HG02610 (cell line): ENCODE results near the gene OR2W1.

Experiments used
- ATAC-seq: cut with Tn5 transposase; IDR thresholded peaks from one replicate; pipeline ENCODE4 v1.9.1; 2021; ENCODE audit warnings: mild to moderate bottlenecking, moderate library complexity; ENCODE audit not compliant: unreplicated experiment

Gene OR2W1, protein sequence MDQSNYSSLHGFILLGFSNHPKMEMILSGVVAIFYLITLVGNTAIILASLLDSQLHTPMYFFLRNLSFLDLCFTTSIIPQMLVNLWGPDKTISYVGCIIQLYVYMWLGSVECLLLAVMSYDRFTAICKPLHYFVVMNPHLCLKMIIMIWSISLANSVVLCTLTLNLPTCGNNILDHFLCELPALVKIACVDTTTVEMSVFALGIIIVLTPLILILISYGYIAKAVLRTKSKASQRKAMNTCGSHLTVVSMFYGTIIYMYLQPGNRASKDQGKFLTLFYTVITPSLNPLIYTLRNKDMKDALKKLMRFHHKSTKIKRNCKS

DNA sequence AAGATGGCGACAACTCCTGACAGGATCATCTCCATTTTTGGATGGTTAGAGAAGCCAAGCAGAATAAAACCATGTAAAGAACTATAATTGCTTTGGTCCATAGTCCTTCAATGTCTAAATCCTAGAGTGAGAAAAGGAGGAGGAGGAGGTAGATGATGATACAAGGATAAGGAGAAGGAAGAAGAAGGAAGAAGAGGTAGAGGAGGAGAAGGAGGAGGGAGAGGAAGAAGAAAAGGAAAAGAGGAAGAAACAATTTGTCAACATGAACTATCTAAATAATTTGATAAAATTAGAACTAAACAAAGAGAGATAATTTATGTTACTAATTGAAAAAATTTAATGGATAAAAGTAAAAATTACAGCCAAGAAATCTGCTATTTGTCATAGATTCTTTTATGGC, at the start of gene OR2W1:
TSS of gene OR2W1 (minus strand) at position 101 of the 400 bp plus-strand sequence. CDS start at position 101, 0 bp downstream.
- ATAC-seq, result no peak

DNA sequence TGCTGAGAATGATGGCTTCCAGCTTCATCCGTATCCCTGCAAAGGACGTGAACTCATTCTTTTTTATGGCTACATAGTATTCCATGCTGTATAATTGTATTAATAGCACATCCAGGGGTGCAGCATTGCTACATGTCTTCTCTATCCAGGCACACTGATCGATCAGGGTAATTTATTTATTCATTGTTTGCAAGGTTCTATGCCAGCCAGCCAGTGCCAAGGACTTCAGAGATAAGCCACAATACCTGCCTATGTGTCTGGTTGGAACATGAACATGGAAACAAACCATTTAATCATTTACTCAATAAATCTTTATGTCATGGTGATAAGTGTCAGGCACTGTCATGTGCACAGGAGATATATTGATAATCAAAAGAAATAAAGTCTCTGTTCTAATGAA, 48.0 kb upstream of the OR2W1 start:
- no peak for ATAC-seq

DNA sequence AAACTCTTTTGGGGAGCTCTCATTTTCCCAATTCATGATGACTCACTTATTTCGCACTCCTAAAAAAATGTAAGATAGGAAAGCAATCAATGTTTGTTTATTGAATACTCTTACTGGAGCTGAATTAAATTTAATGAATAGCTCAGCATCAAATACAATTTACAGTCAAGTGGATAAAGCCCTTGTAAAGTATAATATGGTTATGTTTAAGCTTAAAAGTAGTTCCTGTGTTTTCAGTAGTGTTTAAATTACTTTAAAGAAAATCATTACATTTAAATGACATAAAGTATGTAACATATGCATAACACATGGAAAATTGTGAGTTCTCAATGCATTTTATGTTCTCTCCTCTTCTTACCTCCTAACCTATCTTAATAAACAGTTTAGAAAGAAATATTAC, 42.2 kb upstream of the OR2W1 start, which contains the start of gene OR2B3:
TSS of gene OR2B3 (minus strand) at position 101 of the 400 bp plus-strand sequence. CDS start at position 36, 65 bp downstream.
- ATAC-seq, result no peak

DNA sequence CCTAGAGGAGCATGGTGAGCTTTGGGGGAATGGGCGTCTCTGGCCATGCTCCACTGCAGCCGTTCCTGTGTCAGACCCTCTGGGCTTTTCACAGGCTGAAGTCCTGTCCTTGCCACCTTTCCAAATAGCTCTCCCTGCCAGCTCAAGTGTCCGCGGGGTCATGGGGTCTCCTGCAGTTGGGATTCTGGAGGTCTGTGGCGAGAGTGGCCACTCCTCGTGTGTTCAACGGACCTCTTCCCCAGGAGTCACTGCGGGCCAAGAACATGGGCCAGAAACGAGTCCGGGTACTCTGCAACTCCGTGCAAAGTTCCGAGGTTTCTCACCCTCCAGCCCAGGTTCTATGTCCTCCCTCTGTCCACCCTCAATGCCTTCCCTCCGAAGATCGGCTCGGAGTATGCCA, 37.5 kb upstream of the OR2W1 start:
- no peak for ATAC-seq

DNA sequence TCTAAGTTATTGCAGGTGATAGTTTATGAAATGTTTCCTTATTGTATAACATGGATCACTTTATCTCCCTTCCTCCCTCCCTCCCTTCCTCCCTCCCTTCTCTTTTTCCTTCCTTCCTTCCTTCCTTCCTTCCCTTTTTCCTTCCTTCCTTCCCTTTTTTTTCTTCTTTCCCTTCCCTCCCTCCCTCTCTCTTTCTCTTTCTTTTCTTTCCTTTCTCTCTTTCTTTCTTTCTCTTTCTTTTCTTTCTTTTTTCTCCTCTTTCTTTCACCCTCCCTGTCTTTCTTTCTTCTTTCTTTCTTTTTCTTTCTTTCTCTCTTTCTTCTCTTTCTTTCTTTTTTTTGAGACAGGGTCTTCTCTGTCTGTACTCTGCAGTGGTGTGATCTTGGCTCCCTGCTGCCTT, 36.3 kb upstream of the OR2W1 start:
- no peak for ATAC-seq

DNA sequence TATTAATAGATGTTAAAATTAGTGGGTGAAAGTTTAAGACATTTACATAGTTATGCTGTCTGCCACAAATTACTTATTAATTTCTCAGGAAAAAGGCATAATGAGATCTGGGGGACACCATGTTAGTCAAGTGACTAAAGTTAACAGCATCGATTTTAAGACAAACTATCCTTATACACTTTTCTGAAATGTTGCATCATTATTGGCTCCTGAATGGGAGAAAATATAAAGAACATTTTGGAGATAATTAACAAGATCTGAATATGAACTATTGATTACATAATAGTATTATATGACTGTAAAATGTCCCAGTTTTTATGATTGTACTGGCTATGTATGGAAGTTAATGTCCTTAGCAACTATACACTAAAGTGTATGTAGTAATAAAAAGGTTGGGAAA, 34.2 kb upstream of the OR2W1 start:
- ATAC-seq, result no peak

DNA sequence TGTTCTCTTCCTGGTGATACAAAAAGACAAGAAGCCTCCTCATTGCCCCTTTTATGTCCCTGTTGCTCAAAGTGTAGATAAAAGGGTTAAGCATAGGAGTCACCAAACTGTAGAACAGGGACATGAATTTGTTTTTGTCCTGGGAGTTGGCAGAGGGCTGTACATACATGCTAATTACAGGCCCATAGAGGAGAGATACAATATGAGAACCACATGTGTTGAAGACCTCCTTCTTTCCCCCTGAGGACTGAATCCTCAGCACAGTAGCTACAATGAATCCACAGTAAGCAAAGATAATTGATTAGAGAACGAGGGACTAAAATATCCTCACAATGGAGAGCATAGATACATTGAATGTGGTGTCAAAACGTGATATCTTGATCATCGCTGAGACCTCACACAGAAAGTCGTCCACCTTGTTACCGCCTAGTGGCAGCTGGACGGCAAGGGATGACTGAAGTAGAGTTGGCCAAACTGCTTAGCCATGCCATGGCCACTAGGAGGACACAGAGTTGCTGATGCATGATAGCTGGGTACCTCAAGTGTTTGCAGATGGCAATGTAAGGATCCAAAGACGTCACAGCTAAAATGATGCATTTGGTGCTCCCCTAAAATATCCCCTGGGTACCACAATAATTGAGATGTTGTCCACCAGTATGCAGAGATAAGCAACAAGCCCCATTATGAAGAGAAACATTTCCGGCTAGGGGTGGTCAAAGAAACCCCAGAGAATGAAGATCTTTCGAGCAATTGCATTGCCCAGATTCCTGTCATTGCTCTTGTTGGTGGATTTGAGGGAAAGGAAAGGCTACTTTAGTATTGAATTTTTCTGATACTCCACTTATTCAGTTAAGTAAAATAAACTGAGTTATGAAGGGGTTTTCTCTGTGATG, 27.1 kb upstream of the OR2W1 start:
- ATAC-seq, result no peak

DNA sequence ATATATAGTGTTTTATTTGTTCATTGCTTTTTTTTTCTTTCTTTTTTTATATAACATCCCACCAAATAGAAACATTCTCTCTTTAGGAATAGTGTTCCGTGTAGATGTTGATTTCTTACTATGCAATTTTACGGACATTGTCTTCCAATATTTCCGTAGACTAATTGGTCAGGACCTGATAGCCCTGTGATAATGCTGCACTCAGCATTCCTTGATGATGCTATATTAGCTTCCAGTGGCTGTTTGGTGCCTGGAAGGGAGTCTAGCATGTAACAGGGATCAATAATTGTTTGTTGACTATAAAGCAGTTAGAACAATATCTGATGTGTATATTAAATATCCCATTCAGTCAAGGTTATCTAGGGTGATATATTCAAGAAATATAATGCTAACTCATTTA, 6.7 kb upstream of the OR2W1 start:
- no peak for ATAC-seq

DNA sequence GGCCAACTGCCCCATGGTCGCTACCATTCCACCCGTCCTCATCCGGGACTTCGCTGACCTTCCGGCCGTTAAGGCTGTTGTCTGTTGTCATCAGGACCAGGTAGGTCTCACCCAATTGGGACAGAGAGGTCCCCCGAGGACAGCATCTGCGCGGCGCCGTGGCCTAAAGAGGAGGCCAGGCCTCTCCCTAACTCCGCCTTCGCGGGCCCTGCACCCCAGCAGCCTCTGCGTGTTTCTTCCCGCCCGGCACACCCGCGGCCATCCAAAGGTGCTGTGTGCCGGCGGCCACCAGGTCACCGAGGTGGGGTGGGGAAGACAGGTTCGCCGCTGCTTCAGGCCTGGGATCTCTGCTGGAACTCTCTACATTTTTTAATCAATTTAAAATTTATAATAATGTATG, 9.0 kb downstream of the OR2W1 start:
- ATAC-seq, result no peak

DNA sequence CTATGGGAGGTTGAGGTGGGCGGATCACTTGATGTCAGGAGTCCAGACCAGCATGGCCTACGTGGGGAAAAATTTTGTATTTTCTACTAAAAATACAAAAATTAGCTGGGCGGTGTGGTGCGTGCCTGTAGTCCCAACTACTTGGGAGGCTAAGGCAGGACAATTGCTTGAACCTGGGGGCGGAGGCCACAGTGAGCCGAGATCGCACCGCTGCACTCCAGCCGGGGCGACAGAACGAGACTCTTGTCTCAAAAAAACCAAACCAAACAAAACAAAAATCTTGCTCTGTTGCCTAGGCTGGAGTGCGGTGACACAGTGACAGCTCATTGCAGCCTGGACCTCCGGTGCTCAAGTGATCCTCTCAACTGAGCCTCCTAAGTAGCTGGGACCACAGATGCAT, 16.2 kb downstream of the OR2W1 start:
- ATAC-seq, result no peak

DNA sequence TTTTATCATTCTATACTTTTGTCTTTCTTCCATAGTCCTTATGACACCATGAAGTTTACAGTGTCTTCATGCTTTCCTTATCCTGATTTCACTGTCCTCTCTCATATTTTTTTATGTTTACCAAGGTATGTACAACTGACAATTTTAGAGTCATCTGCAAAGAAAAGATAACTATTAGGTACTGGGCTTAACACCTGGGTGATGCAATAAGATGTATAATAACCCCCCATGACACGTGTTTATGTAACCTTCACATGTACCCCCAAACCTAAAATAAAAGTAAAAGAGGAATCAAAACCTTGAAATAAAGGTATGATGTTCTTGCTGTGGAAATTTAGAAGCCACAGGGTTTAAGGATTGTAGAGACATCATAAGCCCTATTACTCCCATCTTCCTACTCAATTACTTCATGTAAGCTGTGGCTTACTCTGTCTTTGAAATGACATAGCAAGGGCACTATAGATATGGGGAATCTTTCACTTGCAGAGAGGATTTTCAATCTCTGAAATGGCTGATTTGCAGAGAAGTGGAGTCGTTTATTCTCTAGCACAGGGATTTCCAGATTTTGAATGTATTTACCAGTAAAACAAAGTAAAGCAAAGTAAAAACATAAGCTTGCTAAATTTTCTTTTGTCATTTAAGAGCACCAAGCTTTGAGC, 18.9 kb downstream of the OR2W1 start:
- ATAC-seq, result no peak

DNA sequence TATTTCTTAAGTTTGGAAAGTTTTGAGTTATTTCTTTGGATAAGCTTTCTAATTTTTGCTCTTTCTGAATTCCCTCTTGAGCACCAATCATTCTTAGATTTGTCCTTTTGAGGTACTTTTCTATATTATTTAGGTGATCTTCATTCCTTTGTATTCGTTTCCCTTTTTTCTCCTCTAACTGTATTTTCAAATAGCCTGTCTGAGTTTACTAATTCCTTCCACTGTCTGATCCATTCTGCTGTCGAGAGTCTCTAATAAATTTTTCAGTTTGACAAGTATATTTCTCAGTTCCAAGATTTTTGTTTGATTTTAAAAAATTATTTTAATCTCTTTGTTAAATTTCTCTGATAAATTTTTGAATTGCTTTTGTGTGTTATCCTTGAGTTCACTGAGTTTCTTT, 23.5 kb downstream of the OR2W1 start:
- no peak for ATAC-seq

DNA sequence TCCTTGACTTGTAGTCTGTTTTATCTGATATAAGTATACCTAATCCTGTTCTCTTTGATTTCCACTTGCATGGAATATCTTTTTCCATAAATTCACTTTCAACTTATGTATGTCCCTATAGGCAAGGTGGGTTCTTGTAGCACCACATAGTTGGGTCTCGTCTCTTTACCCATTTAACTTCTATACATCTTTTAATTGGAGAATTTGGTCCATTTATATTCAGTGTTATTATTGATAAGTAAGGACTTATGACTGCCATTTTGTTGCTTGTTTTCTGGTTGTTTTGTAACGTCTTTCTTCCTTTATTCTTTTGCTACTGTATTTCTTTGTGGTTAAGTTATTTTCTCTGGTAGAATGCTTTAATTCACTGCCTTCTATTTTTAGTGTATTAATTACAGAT, 25.3 kb downstream of the OR2W1 start:
- ATAC-seq, result no peak

DNA sequence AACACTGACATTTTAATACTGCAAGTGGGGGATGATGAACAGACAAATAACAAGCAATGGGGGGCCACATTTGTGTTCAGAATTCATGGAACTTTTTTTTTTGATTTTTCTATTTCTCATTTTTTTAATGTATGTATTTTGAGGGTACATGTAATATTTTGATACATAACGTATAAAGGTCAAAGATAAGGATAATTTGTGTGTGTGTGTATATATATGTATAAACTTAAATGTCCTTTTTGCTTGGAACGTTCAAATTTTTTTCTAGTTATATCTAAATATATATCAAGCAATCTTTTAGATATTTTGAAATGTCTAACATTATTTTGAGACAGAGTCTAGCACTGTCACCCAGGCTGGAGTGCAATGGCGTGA, 27.6 kb downstream of the OR2W1 start:
- ATAC-seq, result no peak

DNA sequence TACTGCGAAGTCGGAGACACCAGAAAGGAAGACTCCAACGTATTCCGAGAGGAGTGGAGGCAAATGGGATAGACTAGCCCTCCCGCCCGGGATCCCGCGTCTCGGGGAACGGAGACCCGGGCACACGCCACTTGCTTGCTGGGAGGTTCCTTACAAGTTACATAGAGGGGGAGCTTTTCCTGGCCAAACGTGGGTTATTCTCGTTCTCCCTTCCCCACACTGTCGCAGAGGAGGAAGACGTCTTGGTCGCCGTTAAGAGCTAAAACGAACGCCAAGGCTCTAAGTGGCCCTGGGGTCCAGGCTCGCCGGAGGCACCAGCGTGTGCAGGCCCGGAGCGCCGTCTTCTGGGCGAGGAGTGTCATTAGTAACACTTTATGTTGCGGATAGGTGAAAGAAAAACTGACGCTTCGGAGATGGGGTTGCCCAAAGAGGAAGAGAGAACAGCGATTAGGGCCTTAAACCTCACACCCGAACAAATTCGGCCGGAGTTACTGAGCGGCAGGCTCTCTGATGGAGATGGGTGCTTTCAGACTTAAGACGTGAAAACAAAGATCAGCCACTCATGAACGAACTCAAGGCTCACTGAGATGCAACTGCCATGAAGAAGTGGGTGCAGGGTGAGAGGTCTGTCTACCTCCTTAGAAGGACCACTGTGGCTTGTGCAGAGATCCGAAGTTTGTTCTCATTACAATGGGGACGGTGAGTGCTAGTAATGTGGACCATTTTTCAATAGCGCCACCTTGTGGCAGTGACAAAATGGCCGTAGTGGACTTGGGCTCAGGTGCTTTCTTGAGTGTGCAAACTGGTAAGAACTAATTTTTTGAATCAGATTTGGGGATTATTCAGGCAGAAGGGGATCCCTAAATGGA, 28.2 kb downstream of the OR2W1 start:
- peak; percentile 85 for ATAC-seq

DNA sequence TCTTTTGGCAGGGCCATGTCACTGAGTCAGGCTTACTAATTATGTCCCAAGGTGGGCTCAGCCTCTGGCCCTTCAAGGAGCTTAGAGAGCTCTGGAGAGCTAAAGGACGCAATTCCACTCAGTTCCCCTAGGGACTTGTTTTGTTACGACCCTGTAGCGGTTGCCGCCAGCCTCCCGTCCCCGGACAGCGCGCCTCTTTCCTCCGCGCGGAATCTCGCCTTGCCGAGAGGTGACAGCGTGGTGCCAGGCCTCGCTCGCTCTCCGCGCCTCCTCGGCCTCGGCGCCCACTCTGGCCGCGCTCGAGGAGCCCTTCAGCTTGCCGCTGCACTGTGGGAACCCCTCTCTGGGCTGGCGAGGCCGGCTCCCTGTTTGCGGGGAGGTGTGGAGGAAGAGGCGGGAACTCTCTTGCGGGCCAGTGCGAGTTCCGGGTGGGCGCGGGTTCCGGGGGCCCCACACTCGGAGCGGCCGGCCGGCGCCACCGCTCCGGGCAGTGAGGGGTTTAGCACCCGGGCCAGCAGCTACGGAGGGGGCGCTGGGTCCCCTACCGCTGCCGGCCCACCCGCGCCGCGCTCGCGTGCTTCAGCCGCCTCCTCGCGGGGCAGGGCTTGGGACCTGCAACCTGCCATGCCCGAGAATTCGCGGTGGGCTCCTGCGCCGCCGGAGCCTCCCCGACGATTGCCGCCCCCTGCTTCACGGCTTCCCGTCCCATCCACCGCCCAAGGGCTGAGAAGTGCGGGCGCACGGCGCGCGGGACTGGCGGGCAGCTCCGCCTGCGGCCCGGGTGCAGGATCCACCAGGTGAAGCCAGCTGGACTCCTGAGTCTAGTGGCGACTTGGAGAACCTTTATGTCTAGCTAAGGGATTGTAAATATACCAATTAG, 30.0 kb downstream of the OR2W1 start:
- ATAC-seq, result no peak

DNA sequence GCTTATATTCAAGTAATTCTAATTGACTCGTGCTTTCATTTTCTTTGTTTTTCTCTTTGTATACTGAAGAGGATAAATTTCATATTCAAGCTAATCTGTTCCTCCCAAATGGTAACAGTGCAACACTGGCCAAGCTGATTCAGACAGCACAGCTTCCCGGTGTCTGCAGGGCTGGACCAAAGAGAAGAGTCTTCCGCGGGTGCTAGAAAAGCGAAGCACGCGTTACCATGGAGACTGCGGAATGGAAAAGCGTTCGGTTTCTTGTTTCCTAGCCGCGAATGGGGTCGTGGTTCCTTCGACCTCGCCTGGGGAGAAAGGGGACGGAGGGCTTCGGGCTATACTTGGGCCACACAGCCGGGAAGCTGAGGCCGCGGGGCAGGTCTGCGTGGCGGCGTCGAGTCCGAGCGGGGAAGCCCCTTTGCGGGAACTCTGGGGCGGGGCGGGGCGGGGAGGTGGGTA, 33.7 kb downstream of the OR2W1 start:
- ATAC-seq, result no peak

DNA sequence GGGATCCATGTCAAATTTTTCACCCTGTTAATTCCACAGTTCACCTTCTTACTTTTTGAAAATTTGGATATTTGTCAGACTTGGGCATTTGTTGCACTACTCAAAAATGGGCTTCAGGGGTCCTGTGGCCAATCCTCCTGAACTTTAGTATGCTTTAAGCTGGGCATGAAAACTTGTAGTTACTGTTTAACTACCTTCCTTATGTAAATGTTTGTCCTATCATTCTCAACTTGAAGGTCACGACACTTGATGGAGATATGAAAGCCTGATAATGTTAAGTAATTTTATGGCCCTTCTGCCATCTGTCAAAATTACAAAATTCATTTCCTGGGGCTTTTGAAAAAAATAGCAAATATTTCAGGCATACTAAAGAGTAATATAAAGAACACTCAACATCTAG, 35.6 kb downstream of the OR2W1 start:
- no peak for ATAC-seq

DNA sequence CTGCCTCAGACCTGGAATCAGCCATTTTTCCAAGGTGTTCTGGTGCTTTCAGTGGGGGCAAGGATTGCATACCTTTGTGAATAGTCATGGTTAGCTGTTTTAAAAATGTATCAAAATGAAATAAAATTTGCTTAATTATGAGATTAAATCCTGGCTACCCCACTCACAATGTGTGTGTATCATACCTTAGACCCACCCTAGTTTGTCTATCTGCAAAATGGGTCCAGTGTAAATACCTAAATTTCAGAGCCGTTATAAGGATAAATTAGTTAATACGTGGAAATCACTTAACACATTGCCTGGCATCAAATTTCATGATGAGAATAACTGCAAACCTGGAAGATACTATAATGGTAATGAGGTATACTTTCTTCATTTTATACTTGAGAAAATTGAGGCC, 36.9 kb downstream of the OR2W1 start:
- ATAC-seq, result no peak
